Measurements from ENCODE around the gene SLC27A6.

SLC27A6 gene

DNA sequence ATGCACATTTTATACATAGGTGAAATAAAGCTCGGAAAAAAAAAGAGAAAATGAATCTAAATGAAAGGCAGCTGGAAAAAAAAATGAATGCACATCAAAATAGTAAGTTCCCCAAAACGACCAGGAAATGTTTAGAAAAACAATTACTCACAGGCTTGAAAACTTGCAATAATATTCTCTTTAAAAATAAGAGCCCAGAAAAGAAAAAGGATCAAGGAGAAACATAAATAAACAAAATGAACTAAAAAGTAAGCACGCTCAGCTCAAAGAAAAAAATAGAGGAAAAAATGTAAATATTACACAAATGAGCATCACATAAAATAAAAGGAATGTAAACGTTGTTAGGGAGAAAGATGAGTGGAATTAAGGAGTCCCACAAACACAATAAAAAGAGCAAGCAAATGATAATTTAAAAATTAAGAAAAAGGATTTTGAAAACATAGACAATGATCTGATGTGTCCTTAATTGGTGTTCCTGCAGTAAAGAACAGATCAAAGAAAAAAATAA is 54.2 kb downstream of the SLC27A6 start:
- TF ChIP-seq, protein P1, sequence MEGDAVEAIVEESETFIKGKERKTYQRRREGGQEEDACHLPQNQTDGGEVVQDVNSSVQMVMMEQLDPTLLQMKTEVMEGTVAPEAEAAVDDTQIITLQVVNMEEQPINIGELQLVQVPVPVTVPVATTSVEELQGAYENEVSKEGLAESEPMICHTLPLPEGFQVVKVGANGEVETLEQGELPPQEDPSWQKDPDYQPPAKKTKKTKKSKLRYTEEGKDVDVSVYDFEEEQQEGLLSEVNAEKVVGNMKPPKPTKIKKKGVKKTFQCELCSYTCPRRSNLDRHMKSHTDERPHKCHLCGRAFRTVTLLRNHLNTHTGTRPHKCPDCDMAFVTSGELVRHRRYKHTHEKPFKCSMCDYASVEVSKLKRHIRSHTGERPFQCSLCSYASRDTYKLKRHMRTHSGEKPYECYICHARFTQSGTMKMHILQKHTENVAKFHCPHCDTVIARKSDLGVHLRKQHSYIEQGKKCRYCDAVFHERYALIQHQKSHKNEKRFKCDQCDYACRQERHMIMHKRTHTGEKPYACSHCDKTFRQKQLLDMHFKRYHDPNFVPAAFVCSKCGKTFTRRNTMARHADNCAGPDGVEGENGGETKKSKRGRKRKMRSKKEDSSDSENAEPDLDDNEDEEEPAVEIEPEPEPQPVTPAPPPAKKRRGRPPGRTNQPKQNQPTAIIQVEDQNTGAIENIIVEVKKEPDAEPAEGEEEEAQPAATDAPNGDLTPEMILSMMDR (IDR thresholded peaks at IDR 0.05): no peak

DNA sequence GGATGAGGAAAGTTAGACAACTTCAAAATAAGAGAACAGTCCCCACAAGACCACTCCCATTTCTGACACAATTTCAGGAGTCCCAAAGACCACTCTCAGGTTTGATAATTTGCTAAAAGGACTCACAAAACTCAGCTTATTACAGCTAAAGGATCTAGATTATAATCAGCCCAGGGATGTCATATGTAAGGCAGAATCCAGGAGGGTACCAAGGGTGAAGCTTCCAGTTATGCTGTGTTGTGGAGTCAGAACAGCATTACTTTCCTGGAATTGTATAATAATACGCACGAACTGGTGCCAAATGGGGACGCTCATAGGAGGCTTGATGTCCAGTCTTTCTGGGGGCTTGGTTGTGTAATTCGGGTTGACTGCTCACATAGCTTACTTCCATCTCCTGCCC is 55.4 kb downstream of the SLC27A6 start:
- TF ChIP-seq, protein P1 (IDR thresholded peaks at IDR 0.05): no peak

DNA sequence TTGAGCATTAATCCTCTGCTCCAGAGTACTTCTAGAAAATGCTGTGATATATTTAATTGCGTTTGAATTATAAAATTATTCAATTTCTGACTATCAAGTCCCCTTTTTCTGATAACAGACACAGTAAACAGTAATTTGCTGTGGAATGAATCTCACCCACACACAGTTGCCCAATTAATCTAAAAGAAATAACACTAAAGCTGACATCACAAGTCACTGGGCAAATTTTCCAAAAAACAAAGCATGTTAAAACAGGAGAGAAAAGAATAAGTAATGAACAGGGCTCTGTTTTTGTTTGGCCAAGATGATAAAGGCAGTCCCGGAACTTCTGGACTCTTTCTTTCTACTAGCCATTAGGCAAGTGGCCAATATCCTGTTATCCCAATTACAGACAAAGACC is 56.5 kb downstream of the SLC27A6 start:
- TF ChIP-seq, protein P1 (IDR thresholded peaks at IDR 0.05): no peak

DNA sequence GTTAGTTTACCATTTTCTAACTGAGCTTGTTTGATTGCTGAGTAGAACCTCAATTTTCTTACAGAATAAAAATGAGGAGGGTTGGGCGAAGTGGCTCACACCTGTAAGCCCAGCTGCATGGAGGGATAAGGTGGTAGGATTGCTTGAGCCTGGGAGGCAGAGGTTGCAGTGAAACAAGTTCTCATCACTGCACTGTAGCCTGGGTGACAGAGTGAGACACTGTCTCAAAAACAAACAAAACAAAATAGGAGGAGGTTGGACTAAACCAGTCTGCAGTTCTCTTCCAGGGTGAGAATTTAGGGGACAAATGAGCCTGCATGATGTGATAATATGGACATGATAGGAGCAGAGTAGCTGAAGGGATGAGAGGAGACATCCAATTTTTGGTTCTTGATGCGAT is 57.3 kb downstream of the SLC27A6 start:
- TF ChIP-seq, protein P1 (IDR thresholded peaks at IDR 0.05): no peak

DNA sequence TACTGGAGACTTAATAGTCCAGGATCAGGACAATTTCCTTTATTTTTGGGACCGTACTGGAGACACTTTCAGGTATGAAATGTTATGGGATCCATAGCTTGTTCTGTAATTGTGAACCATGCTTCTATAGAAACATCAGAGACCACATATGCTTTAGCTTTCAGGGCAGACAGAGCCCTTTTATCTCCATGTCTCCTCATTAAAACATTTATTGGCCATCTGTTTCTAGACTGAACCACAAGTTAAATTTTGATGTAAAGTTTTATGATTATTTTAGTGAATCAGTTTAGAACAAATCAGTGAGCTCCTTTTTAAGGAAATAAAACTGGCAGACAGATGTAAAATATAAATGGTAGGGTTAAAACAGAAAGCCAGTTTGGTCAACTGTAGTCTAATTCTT is 62.0 kb downstream of the SLC27A6 start:
- TF ChIP-seq, protein P1 (IDR thresholded peaks at IDR 0.05): no peak

DNA sequence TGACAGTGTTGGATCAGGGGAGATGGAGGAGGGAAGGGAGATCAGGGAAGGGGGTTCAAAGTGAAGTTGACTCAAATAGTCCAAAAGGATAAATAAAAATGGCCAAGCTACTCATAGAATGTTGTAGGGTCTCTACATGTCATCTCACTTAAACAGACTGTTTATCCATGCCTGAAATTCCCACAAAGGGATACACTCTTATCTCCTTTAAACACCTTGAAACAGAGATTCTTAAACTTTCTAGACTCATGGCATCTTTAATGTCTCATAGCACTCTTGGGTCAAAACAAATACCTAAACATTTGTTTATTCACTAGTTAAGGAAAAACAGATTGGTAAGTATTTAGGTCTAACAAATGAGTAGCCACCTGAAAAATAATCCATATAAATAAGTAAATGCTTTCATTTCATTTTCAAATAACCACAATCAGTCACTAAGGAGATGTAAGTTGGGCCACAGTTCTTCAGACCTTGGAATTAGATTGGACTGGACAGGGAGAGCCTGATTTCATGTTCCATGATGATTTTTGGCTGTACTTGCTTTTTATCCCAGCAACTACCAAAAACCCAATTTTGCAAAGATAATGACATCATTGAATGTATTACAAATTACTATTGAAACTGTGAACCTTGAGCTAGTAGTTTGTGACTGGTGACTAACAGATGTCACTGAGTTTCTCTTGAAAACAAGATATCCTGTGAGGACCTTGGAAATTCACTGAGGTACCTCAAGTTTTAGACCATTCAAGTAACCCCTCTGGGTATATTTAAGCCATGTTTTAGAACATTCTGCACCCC is 66.8 kb downstream of the SLC27A6 start:
- TF ChIP-seq, protein P1 (IDR thresholded peaks at IDR 0.05): no peak

DNA sequence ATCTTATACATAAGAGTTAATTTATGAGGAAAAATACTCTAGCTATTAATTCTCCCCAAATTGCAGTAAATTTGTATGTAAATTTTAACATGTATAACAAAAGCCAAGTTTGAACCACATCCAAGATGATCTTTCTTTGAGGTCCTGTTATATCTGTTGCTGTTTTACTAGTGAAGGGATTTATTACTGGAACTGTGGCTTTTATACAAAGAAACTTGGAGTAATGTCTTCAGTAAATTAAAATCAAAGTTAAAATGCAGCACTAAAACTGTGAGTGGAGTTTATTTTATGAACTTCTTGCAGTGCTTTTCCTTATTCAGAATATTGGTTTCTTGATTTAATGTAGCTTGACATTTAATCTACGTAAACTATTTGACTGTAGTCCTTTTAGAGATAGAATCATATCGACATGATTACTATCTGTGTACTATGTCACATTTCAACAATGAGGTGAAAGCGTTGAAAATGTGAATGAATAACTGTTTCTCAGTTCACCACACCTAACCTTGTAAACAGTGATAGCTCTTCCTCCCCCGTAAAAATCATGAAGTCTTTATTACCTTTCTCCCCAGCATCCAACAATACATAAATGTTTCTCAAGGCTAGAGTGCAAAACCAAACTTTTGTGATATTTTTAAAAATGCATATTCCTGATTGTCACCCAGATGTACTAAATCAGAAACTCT is 76.1 kb downstream of the SLC27A6 start:
- TF ChIP-seq, protein P1 (IDR thresholded peaks at IDR 0.05): no peak
